NCI-H2029 (cell line): ENCODE measurements around the gene IGSF21.
"Not testable (repeated sequence)": the region's sequence is repeated elsewhere in the genome, so short reads cannot be mapped to it uniquely, and the experiment has no call there.

ENCODE experiments used
- DNase-seq: peaks from one replicate; lab custom pipeline; 2025; lab: John Stamatoyannopoulos, UW

IGSF21 gene

DNA sequence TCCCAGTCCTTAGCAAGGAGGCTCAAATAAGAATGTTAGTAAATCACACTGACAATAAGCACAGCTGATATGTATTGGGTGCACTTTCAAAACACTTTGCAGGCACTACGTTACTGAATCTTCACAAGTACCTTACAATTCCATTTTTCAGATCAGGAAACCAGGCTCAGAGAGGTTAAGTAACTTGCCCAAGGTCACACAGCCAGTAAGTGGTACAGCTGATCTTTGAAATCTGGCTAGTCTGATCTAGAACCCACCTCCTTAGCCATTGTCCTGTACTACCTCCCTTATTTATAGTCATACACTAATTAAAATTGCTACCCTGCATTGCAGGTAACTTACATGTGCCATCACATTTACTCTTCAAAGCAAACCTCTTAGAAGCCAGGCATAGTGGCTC, 251.0 kb downstream of the IGSF21 start:
- DNase-seq, result no peak

DNA sequence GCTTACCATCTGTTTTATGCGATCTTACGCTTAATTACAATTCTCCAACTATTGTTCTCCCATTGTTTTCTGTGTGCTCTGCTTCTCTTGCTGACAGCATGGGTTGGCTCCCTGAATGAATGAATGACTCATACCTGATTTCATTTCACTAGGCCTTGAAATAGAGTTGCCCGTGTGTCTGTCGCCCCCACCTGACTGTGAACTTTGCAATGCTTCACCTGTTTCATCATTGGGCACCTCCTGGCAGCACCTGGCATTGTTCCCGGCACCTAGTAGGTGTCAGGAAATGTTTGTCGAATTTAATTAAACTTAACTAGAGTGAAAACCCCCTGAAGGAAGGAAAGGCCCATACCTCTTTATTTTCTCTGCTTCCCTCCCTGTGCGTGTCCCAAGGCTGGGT, 252.7 kb downstream of the IGSF21 start:
- DNase-seq, result no peak

DNA sequence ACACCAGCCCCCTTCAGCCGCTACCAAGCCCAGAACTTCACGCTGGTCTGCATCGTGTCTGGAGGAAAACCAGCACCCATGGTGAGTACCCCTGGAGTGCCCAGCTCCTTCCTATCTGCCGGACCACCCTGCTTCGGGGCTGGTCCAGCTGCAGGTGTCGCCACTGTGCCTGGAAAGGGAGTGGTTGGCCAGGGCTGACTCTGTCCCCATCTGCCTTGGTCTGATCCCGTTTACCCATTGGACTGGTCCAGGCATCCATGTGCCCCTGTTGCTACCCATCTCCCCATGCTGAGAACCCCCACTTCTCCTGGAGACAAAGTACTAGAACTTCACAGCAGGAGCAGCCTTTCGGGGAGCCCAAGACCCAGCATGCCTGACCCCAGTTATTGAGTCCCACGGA, 254.6 kb downstream of the IGSF21 start:
- no peak for DNase-seq

DNA sequence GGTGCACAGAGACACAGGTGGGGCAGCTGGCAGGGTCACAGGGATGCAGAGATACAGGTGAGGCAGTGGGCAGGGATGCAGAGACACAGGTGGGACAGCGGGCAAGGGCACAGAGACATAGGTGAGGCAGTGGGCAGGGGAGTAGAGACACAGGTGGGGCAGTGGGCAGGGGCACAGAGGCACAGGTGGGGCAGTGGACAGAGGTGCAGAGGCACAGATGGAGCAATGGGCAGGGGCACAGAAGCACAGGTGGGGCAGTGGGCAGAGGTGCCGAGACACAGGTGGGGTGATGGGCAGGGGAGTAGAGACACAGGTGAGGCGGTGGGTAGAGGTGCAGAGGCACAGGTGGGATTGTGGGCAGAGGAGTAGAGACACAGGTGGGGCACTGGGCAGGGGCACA, 255.8 kb downstream of the IGSF21 start:
- DNase-seq, result no peak

DNA sequence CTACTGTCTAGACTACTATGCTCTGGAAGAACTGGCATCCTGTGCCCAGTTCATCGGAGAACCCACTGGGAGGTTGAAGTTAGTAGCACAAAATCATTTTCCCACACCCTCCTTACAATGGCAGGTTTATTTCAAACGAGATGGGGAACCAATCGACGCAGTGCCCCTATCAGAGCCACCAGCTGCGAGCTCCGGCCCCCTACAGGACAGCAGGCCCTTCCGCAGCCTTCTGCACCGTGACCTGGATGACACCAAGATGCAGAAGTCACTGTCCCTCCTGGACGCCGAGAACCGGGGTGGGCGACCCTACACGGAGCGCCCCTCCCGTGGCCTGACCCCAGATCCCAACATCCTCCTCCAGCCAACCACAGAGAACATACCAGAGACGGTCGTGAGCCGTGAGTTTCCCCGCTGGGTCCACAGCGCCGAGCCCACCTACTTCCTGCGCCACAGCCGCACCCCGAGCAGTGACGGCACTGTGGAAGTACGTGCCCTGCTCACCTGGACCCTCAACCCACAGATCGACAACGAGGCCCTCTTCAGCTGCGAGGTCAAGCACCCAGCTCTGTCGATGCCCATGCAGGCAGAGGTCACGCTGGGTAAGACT, 257.6 kb downstream of the IGSF21 start:
- DNase-seq, result no peak

DNA sequence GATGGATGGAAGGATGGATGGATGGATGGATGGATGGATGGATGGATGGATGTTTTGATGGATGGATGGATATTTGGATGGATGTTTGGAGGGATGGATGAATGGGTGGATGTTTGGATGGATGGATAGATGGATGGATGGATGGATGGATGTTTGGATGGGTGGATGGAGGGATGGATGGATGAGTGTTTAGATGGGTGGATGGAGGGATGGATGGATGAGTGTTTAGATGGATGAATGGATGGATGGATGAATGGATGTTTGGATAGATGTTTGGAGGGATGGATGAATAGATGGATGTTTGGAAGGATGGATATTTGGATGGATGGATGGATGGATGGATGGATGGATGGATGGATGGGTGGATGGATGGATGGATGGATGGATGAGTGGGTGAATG, 264.9 kb downstream of the IGSF21 start:
- DNase-seq, result not testable (repeated sequence)

DNA sequence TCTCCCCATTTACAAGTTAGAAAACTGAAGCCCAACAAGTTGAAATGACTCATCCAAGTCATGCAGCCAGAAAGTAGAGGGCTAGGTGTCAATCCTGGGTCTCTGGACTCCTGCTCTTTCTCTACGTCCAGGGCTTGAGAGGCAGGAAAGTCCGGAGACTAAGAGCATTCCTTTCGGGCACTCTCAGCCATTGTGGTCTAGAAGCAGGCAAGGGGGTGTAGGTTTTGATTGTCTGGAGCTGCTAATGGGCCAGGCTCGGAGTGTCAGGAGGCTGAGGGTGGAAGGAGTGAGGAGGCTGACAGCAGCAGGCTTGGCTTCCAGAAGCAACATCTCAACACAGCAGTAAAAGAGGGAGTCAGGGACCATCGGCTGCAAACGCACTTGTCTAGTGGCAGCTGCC, 265.6 kb downstream of the IGSF21 start:
- no peak for DNase-seq

DNA sequence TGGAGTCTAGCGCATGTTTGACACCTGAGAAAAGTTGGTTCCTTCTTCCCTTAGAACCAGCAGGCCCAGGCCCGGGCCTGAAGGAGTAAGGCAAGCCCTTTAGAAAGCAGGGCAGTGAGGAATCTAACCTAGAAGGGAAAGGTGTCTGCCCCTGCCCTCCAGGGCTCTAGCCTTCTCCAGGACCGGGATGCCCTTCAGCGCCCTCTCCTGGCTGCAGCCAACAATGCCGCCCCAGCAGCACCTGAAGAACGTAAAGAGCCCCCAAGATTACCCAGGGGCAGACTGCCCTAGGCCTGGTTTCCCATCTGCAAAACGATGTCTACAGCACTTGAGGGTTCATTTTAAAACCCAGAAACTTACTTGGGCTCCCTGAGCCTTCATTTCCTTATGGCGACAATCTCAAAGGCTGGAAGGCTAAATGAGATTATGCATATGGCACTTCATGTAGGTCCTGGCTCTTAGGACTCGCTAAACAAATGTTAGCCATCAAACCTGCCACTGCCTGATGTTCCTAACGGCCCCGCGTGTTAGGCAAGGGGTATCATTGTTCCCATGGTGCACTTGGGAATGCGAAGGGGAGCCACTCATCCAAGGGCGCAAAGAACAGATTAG, 266.4 kb downstream of the IGSF21 start:
- no peak for DNase-seq

DNA sequence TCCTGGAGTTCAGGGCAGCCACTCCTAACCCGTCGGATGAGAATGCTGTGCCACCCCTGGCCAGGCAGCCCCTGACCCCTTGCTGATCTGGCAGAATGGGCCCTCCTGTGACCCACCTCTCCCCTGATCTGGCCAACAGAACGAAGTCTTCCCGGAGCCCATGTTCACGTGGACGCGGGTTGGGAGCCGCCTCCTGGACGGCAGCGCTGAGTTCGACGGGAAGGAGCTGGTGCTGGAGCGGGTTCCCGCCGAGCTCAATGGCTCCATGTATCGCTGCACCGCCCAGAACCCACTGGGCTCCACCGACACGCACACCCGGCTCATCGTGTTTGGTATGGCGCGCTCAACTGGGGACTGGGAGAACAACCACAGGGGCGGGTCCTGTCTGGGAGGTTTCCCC, 269.1 kb downstream of the IGSF21 start:
- no peak for DNase-seq

DNA sequence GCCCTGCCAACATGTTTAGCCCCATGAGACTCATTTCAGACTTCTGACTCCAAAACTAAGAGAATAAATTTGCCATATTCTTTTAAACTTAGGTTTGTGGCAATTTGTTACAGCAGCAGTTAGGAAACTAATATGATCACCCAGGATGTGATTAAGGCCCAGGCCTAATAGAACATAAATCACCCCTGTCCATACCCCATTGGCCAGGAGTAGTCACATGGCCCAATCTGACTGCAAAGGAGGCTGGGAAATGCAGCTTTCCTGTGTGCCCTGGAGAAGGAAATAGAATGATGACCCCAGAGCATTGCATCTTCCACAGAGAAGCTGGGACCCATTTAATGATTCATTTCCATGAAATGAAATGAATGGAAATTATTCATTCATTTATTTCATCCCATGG, 272.7 kb downstream of the IGSF21 start:
- no peak for DNase-seq

DNA sequence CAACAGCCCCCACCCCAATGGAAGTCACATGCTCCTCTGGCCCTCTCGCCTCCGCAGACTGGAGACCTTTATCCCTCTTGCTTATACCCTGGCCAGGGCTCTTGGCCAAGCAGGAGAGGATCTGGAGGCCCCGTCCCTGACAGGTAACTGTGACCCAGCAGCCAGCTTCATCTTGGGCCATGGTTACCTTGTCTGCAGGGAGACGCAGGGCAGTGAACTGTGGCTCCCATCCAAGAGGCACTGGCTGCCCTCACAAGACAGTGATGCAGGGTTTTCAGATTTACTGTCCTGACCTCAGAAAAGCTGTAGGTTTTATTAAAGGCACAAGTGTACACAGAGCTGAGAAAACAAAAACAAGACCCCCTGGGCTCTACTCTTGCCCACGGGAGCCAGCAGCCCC, 276.5 kb downstream of the IGSF21 start:
- no peak for DNase-seq

DNA sequence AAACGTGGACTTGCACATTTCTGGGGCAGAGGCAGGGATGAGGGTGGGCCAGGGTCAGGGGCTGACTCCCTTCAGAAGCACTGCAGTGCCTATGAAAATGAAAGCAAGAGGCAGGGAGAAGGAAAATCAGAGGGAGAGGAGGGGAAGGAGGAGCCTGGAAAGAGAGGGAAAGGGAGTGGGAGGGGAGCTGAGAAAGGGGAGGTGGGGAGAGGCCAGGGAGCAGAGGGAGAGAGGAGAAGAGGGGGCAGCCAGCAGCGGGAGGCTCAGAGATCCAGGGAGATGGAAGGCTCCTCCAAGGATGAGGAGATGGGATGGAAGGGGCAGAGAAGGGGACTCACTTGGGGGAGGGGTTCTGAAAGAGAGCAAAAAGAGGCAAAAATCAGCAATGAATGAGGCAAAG, 276.9 kb downstream of the IGSF21 start:
- no peak for DNase-seq

DNA sequence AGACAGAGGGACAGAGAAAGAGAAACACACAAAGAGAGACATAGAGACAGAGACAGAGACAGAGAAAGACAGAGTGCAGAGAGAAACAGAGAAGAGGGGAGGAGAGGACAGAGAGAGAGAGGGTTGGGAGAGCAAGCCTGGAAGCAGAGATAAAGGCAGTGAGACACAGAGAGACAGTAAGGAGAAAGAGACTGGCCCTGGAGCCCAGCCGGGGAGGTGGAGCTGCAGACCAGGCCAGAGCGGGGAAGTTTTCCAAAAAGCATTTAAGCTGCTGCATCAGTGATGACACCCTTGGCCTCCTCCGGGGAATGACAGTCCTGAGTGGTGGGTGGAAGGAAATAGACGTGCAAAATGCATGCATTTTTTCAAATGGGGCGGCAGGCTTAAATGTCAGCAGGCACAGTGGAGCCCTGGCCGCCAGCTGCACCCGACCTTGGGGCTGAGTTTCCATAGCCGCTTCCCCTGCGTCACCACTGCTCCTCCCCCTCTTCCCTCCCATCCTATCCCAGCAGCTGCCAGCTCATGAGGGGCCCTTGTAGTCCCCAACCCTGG, 277.7 kb downstream of the IGSF21 start:
- DNase-seq, result no peak

DNA sequence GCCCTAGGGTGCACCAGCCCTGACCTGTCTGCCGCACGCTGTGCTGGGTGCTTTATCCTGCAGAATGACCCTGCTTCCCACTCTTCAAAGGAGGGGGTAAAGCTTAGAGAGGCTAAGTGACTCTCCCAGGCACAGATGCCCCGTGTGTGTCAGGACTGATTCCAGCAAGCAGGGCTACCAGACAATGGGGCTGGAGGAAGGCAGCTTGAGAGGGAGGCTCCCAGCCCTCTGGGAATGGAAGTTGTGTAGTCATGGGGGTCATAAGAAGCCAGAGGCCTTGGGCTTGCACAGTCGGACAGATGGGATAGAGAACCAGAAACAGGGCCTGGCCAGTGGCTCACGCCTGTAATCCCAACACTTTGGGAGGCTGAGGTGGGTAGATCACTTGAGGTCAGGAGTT, 279.0 kb downstream of the IGSF21 start:
- DNase-seq, result no peak

DNA sequence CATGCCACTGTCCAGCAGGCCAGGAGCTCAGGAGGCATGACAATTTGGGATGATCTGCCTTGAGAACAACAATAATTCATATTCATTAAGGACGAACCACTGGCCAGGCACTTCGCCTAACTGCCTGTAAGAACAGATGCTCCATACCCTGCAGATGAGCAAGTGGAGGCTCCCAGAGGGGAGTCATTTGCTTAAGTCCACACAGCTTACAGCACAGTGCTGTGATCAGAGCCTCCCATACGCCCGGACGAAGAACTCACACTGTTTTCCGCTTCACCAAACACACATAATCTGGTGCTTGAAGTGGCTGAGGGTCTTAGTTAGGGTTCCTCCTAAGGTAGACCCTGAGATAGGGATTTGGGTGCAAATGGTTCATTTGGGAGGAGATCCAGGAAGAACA, 279.7 kb downstream of the IGSF21 start:
- no peak for DNase-seq

DNA sequence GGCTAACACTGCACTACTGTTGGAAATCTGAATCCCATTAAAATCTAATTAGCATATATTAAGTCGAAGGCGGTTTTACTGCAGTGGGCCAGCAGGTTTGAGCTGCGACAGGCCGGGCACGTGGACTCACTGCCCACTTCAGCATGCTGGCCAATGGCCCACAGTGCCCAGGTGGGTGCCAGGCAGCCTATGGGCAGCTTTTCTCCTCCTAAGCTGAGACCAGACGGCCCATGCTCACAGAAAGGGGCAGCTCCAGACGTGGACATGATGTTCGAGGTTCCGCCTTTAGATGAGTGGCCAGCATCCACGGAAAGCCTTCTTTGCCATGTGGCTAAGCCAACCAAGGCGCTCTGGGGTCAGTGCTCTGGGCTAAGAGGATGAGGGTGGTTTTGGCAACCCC, 283.4 kb downstream of the IGSF21 start:
- DNase-seq, result no peak

DNA sequence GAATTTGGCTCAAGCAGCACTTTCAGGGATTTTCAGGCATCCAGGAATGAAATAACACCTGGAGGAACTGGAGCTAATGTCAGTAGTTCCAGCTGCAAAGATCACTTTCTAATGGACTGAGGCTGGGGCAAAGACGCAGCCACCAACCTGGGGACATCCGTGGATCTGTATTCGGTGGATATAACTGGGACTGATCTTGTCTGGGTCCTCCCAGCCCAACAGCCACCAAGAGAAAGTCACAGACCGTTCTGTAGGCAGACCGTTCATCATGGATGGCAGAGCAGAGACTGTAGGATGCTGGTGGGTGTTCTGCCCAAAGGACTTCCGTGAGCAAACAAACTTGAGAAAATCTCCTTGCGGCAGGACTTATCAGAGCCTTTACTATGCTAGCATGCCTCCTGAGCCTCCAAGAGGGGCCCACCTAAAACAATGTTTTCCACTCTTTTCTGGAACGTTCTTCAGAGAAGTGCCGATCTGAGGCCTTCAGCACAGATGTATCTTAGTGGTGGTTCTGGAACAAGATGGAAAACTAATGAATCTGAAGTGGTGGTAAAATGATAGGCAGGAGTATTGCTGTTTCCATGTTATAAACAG, 287.1 kb downstream of the IGSF21 start:
- DNase-seq, result no peak

DNA sequence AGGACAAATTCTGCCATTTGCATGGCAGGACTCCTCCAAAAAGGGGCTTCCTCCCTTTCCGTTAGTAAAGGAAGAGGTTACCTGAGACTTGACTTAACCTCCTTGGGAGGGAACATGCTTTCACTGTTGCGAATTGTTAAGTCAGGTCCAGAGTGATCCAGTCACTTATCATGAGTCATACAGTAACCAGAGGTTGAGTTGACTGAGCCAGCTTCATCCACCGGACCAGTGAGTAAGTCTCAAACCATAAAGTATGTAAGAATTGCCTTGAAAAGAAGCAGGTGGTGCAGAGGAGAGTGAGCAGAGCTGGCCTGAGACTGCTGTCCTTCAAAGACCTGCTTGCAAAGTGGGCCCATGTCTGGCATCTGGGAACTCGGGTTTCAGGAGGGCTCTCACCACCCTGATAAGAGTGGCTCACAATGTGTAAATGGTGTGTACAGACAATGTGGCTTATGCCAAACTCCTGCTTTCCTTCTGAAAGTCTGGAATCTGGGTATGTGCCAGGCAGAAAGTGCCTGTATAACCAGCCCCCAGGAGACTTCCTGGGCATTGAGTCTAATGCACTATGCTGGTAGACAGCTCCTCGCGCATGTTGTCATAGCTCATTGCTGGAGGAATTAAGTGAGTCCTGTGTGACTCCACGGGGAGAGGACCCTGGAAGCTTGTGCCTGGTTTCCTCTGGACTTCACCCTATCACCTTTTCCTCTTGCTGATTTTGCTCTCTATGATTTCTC, 288.8 kb downstream of the IGSF21 start:
- DNase-seq, result no peak

DNA sequence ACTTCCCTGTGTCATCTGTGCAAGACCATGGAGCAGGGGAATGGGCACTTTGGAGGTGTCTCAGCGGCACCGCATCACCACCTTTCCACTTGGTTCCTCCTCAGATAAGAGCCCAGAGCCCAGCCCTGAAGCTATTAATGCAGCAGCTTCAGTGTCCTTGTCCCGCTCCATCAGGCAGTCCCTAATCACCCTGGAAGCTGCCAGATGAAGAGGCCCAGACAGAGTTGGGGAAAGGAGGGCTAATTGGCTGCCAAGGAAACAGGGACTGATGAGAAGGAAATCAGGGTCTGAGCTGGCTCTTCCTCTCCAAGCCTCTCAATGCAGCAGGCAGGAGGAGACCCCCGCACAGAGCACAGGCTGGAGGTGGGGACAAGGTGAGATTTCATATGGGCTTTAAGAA, 290.0 kb downstream of the IGSF21 start:
- no peak for DNase-seq

DNA sequence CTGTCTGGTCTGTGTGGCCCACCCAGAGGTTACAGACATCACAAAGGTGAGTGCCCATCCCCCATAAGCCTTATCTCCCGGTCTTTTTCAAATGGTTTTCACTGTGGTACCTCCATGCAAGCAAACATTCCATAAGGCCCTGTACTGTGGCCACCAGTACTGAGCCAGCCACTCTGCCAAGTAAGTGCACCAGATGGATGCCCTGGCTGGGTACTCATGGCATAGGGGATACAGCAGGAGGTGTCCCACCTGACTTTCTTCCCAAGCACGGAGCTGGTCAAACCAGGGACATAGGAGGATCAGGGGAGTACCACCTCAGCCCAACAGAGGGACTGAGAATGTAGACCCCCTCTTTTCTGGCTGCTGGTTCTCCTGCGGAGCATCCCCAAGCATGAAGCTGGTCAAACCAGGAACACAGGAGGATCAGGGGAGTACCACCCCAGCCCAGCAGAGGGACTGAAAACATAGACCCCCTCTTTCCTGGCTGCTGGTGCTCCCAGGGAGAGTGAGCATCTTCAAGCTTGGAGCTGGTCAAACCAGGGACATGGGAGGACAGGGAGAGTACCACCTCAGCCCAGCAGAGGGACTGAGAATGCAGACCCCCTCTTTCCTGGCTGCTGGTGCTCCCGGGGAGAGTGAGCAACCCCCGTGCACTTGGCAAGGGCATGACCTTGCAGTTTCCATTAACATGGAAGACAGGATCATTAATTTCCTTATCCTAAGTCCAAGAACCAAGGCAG, 291.4 kb downstream of the IGSF21 start:
- no peak for DNase-seq

DNA sequence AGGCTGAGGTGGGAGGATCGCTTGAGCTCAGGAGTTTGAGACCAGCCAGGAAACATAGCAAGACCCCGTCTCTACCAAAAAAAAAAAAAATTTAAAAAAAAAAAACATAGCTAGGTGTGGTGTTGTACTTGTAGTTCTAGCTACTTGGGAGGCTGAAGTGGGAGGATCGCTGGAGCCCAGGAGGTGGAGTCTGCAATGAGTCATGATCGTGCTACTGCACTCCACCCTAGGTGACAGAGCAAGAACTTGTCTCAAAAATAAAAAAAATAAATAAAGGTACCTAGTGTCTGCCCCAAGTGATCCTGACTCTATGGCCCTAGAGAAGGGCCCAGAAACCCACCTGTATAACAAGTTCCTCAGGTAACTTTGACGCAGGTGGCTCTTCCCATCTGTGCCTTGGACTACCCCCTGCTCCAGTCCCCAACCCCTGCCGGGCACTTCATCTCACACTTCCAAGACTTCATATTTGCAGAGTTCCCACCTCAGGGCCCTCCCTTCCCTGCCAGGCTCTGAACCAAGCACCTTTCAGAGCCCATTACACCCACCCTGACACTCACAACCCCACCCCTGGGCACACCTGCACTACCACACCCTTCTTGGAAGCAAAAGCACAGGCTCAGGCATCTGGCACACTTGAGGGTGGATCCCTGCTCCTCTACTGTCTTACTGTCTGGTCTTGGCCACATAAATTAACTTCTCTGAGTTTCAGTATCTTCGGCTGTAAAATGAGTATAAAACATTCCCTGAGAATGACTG, 292.9 kb downstream of the IGSF21 start:
- no peak for DNase-seq

DNA sequence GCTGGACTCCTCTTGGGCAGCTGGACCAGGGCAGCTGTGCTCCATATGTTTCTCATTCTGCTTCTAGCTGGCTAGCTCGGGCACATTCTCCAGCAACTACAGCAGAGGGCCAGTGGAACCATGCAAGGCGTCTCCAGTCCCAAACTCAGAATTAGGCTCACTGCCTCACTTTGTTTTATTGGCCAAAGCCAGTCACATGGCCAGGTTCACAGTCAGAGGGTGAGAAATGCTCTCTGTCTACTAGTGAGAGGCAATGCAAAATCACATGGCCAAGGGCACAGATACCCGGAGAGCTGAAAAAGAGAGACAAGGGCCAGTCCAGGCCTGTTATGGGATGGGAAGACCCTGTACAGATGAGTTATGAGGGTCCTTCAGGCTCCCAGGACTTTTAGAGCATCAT, 294.3 kb downstream of the IGSF21 start:
- no peak for DNase-seq
